Peyer's patch (tissue), 4 donors: Measurements from ENCODE around the gene IFT20.

Source experiments
- POLR2A ChIP-seq, 2 donors: fragments of 450-650 bp; IDR thresholded peaks; one replicate each; pipeline ENCODE4 v1.5.1; 2017; ENCODE audit warnings: antibody characterized with exemption in 2 of 2, mild to moderate bottlenecking in 2 of 2, moderate library complexity in 2 of 2
- TF ChIP-seq, protein P1 (sequence below), 6 experiments: fragments of 450-650 bp in 4 of 6; fragments of 200-600 bp in 2 of 6; sonication (generic) in 1 of 6; IDR thresholded peaks; one replicate each; pipeline ENCODE4 v1.5.1; 2017 to 2019; ENCODE audit warnings: antibody characterized with exemption in 6 of 6, mild to moderate bottlenecking in 3 of 6, moderate library complexity in 1 of 6

GRCh38 chr17:28343491-28343932 is 8.2 kb upstream of the IFT20 start:
- TF ChIP-seq, protein P1, sequence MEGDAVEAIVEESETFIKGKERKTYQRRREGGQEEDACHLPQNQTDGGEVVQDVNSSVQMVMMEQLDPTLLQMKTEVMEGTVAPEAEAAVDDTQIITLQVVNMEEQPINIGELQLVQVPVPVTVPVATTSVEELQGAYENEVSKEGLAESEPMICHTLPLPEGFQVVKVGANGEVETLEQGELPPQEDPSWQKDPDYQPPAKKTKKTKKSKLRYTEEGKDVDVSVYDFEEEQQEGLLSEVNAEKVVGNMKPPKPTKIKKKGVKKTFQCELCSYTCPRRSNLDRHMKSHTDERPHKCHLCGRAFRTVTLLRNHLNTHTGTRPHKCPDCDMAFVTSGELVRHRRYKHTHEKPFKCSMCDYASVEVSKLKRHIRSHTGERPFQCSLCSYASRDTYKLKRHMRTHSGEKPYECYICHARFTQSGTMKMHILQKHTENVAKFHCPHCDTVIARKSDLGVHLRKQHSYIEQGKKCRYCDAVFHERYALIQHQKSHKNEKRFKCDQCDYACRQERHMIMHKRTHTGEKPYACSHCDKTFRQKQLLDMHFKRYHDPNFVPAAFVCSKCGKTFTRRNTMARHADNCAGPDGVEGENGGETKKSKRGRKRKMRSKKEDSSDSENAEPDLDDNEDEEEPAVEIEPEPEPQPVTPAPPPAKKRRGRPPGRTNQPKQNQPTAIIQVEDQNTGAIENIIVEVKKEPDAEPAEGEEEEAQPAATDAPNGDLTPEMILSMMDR (IDR thresholded peaks at IDR 0.05): no peak
- no peak for TF ChIP-seq POLR2A (IDR thresholded peaks at IDR 0.05)
